Measurements from ENCODE around the gene MPHOSPH9.

MPHOSPH9 gene

DNA sequence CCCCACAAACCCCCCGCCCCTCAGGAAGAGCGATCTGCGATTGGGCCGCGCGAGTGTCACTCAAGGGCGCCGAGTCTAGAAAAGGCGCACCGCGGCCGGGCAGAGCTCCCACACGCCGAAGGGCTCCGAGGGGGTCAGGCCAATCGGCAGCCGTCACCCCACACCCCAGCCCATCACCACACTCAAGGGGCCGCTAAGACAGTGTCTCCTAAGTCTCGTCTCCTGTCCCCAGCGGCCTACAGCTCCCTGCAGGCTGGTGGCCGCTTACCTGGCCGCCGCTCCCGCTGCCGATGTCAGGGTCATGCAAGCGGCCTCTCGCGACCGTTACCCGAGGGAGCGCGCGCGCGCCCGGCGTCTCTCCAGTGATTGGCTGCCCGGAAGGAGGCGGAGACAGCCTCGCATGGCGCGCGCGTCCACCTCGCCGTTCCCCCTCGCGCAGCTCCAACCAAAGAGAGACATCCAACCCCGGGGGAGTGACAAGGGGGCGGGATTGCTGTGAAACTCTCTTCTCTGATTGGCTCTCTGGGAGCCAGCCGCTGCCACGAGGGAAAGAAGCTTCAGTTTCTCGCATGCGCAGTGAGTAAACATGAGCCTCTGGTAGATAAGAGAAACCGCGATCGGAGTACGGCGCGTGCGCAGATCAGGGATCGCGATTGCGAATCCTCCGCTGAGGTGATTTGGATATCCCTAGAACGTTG lies at the start of gene MPHOSPH9, which contains the start of gene MTRFR:
Gene MPHOSPH9, minus strand, starts transcription at position 335 of the 698 bp plus-strand sequence. CDS start 2,777 bp downstream, outside the sequence.
Gene MTRFR, plus strand, starts transcription at position 630 of the 698 bp plus-strand sequence. CDS start 20,239 bp downstream, outside the sequence.
- peak; percentile 99 for DNase-seq

GRCh38 chr12:123282111-123282510 lies 49.2 kb upstream of the MPHOSPH9 start:
- no peak for DNase-seq

- no peak for DNase-seq
Observed at GRCh38 chr12:123280971-123281370, 48.0 kb upstream of the MPHOSPH9 start.

DNA sequence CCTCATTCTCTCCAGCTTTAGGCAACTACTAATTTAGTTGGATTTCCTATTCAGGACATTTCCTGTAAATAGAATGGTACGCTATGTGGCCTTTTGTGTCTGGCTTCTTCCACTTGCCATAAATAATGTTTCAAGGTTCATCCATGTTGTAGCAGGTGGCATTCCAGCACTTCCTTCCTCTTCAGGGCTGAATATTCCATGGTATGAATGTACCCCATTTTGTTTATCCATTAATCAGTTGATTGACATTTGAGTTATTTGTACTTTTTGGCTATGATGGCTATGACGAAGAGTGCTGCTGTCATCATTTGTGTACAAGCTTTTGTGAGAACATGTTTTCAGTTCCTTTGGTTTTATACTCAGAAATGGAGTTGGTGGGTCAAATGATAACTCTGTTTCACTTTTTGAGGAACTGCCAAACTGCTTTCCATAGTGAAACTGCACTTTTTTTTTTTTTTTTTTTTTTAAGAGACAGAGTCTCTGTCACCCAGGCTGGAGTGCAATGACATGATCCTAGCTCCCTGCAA lies 45.2 kb upstream of the MPHOSPH9 start:
- DNase-seq = no peak

- no peak for DNase-seq
Observed at GRCh38 chr12:123273166-123273565, 40.2 kb upstream of the MPHOSPH9 start.

DNA sequence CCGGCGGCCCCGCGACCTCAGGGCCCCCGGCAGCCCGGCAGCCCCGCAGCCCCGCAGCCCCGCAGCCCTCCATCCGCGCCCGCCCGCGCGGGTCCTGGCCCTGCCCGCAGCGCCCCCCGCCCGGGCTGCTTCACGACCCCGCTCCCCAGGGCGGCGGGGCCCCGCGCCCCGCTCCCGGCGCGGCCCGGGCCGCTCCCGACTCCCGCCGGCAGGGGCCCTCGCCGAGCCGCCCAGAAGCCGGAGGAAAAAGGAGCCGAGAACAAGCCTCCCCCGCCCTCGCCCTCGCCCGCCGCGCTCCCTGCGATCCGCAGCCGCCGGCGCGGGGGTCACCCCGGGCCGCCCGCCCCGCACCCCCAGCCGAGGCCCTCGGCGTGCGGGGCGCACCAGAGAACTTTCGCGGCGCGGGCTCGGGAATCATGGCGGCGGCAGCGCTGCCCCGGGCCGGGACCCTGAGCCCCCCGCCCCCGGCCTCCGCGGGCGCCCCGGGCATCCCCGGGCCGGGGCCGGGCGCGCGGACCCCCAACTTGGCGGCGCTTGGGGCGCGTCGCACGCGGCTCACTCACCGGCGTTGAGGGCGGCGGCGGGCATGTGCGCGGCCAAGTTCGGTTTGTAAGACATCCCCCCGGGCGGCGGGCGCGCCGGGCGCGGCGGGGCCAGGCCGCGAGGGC lies 38.2 kb upstream of the MPHOSPH9 start:
- peak; percentile 77 for DNase-seq

DNA sequence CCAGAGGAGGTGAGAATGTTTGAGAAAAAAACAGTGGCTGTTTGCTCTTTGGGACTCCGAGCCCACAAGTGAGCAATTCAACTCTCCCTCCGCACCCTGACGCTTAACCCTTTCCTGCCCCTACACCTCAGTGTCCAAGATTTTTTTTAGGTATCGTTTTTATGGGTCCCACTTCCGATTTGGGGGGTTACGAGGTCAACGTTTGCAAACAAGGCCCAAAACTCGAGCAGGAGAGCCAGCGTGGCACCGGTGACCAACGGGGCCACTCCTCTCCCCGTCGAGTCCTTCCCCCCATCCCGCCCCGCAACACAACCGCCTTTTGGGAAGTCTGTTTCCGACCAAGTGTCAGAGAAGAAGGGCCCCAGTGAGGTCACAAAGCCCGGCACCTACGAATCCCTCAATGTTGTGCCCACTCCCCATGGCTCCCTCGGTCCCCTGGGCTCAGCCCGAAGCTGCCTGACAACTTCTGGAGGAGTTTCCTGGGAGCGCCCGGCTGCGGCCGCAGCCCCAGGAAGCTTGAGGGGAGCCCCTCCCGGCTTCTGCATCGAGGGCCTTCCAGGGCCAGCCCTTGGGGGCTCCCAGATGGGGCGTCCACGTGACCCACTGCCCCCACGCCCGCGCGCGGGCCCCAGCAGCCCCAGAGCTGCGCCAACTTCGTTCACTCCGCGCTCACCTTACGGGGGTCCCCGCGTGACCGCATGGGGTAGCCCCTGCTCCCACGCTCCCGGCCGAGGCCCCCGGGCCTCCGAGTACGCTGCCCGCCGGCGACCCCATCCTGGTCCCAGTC lies 37.5 kb upstream of the MPHOSPH9 start:
- no peak for DNase-seq

GRCh38 chr12:123269896-123270213 lies 36.9 kb upstream of the MPHOSPH9 start:
- no peak for DNase-seq

DNA sequence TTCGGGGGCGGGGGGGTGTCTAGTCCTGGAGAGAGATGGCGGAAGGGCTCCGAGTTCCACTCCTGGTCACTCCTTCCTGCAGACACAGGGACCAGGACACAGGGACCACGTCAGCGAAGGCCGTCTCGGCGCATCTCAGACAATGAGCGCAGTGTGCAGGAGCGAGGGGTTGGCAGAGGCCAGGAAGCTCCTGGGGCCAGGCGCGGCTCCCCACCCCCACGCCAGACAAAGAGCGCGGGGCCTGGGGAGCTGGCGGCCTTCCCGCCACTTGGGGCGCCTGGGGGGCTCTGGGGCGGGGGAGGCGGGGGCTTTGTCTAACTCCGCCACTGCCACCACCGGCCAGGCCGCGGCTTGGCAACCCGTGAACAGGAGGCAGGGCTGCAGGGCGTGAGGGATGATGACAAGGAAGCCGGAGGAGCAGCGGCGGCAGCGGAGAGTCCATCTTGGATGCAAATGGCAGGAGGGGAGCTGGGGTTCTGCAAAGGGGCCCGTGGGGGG lies 36.5 kb upstream of the MPHOSPH9 start:
- peak; percentile 51 for DNase-seq

GRCh38 chr12:123268850-123269249 lies 35.9 kb upstream of the MPHOSPH9 start:
- no peak for DNase-seq

- no peak for DNase-seq
Observed at GRCh38 chr12:123267991-123268843, 35.3 kb upstream of the MPHOSPH9 start.

DNA sequence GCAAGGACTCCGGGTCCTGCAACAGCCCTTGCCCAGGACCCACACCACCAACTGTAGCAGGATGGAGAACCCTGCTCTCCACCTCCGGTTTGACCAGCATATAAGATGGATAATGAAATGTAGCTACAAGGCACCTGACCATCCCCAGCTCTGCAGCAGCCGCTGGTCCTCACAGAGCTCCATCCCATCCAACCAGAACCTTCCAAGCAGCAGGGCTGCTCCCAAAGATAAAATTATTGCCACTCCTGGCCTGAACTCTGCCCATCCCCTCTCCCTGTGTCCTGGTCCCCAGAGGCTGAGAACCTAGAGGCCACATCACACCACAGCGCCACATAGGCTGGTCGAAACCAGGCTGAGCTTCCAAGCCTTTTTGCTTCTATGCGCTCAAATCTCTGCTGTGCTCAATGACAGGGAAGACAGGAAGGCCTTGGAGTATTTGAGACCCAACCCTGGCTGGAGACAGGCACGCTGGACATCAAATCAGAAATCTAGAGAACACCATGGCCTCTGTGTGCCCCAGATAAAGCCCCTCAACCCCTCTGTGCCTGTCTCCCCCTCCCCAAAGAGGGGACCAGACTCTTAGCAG lies 34.5 kb upstream of the MPHOSPH9 start:
- DNase-seq = no peak

GRCh38 chr12:123266679-123267277 lies 33.8 kb upstream of the MPHOSPH9 start:
- DNase-seq = no peak

DNA sequence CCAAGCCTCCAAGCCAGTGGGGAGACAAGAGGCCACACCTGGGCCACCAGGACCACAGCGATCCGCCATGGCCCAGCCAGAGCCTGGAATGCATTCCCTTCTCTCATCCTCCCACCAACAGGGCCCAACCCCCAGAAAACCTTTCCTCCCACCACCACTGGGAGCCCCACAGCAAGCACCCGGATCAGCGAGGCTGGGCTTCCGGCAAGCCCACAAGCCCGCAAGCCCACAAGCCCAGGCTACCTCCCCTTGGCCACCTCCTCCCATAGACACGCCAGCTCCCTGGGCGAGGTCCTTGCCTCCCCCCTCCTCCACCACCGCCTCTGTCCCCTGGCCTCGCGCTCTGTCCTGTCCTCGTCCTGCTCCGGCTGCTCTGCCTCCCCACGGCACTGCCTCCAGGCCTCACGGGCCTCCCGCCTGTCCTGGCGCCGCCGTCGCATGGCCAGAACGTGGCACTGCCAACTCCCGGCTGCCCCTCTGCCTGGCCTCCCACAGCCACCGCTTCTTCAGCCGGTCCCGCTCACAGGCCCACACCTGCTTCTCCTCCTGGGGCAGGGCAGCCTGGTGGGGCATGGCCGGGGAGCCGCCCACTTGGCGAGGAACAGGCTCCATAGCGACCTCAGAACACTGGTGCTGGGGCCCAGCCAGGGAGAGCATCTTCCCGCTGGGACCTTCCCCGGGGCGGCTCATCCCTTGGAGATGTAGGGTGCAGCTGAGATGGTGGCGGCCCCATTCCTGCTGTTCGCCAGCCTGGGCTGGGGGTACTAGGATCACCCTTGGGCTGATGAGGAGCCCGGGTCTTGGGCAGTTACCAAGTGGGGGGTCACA lies 33.1 kb upstream of the MPHOSPH9 start:
- DNase-seq = no peak

GRCh38 chr12:123264642-123265041 lies 31.7 kb upstream of the MPHOSPH9 start:
- DNase-seq = no peak

- DNase-seq = no peak
Observed at GRCh38 chr12:123263196-123263817, 30.4 kb upstream of the MPHOSPH9 start.

- DNase-seq = no peak
Observed at GRCh38 chr12:123261196-123261595, 28.3 kb upstream of the MPHOSPH9 start.

DNA sequence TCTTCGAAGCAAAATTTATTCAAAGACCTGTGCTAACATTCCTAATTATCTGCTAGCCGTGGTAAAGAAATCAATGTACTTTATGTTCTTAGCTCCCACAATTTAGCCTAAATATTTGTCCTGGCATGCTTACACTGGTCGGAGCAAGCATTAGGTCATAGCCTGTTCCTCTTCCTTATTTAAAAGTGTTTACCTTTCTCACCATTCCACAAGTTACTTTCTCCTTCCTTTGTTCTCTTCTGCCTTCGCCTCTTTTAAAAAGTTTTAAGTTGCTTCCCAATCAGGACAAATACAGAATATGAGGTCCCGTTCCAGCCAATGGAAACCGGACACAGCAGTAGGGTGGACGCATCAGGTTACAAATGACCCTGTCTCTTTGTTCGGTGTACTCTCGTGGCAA lies 27.1 kb upstream of the MPHOSPH9 start:
- no peak for DNase-seq

- no peak for DNase-seq
Observed at GRCh38 chr12:123258593-123258992, 25.7 kb upstream of the MPHOSPH9 start.

DNA sequence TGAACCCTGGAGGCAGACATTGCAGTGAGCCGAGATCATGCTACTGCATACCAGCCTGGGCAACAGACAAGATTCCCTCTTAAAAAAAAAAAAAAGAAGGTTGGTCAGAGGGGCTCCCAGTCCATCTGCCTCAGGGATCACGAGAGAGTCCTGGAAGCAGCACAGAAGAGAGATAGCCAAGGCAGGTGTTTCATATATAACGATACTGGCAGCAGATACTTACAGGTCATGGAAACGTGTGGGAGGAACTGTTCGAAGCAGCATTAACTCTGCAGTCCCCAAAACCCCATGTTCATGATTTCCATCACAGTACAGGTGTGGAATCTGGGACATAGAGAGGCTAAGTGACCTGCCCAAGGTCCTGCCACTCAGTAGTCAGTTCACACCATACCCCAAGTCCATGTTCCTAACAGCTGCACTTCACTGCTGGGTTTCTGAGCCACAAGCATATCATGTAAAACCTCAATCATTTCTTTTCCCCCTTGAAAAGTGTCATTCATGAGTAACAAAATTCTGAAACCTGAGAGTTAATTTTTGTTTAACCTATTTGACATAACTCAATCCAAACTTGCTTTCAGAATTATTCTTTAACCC lies 22.0 kb upstream of the MPHOSPH9 start:
- DNase-seq = no peak
